ENCODE measurements around the gene DAGLB.
"Not testable (repeated sequence)": the region's sequence is repeated elsewhere in the genome, so short reads cannot be mapped to it uniquely, and the experiment has no call there.

The DAGLB gene

GRCh38 chr7:6460990-6461584 is 13.3 kb upstream of the DAGLB start:
- DNase-seq, result no peak

- DNase-seq, result no peak
Observed at GRCh38 chr7:6460303-6460702, 12.5 kb upstream of the DAGLB start.

- not testable (repeated sequence) for DNase-seq
Observed at GRCh38 chr7:6458676-6459075, 10.9 kb upstream of the DAGLB start.

DNA sequence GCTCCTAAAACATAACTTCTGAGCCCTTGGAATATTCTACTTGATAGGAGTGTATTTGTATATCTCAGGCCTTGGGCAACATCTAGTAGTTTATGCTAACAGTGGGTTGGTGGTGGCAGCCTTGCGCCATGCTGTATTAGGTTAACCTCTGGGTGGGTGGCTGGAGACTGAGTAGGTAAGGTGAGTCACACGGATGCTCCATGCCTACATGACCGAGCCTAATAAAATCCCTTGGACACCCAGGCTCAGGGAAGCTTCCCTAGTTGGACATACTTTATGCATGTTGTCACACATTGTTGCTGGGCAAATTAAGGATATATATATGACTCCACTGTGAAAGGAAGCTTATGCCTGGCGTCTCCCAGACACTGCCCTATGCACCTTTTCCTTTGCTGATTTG is 6.0 kb upstream of the DAGLB start:
- DNase-seq, result no peak

DNA sequence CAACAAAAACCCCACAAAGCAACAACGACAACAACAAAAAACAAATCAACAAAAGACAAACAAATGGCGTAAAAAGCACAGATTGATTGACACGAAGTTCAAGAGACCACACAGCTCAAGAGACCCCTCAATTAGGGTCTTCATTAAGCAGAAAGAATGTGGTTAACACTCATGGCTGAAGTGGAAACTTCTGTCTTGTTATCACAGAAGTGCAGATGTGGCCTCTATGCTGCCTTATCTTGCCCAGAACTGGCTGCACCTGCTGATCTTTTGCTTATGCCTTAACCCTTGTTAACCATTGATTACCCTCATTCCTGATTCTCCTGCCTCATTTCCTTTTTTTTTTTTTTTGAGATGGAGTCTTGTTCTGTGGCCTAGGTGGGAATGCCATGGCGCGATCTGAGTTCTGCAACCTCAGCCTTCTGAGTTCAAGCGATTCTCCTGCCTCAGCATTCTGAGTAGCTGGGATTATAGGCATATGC is 3.5 kb upstream of the DAGLB start:
- DNase-seq, result no peak

GRCh38 chr7:6450591-6450990 is 2.8 kb upstream of the DAGLB start:
- DNase-seq, result not testable (repeated sequence)

DNA sequence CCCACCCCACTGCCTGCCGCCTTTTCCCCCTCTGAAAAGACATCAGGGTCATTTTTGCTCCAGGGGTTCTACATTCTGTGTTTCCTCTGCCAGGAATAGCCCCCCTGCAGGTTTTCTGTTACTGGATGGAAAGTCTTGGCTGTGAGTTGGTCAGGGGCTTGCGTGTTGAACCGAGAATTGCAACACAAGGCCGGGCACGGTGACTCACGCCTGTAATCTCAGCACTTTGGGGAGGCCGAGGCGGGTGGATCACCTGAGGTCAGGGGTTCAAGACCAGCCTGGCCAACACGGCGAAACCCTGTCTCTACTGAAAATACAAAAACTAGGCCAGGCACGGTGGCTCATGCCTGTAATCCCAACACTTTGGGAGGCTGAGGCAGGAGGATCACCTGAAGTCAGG is 2.1 kb upstream of the DAGLB start:
- DNase-seq, result not testable (repeated sequence)

DNA sequence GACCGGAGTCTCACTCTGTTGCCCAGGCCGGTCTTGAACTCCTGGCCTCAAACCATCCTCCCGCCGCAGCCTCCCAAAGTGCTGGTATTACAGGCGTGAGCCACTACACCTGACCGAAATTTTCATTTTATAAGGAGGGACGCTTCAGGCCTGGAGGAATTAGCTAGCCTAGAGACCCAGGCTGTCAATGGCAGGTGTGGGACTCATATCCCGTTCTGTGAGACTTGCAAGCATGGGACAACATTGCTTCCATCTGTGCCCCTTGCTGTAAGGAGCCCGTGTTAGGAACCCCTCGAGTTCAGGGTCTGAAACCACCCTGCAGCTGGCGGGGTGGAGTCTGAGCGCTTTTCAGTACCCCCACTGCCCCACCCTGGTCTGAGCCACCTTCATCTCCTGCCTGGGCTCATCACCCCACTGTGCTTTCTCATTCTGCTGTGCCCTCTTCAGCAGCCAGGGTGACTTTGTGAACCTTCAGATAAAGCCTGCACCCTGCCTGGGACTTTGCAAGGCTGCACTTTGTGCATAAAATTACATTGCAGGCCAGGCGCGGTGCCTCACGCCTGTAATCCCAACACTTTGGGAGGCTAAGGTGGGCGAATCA is 1.3 kb upstream of the DAGLB start:
- no peak for DNase-seq

DNA sequence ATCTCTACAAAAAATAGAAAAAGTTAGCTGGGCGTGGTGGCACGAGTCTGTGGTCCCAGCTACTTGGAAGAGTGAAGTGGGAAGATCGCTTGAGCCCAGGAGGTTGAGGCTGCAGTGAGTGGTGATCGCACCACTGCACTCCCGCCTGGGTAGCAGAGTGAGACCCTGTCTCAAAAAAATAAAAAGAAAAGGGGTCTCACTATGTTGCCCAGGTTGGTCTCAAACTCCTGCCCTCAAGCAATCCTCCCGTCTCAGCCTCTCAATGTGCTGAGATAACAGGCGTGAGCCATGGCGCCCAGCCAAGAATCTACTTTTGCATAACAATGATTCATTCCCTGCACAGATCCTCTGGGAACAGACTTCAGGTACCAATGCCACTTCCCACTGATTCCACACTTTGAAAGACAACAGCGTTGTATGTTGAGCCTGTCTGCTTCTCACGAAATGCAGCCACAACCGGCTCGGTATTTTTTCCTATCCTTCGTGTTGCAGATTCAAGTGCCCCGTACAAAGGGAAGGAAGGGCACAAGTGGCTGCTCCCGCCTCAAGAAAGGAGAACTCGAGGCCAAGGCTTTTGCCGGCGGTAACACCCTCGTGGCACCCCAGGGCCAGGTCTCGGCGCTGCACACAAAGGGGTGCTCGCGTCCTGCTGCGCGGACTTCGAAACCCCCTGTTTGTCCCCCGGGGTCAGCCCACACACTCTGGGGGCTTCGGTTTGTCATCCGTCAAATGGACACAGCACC is 745 bp downstream of the DAGLB start:
- peak; percentile 61 to 62 for DNase-seq

- no peak for DNase-seq
Observed at GRCh38 chr7:6444516-6445269, 3.1 kb downstream of the DAGLB start.

- no peak for DNase-seq
Observed at GRCh38 chr7:6443372-6443941, 4.3 kb downstream of the DAGLB start.

DNA sequence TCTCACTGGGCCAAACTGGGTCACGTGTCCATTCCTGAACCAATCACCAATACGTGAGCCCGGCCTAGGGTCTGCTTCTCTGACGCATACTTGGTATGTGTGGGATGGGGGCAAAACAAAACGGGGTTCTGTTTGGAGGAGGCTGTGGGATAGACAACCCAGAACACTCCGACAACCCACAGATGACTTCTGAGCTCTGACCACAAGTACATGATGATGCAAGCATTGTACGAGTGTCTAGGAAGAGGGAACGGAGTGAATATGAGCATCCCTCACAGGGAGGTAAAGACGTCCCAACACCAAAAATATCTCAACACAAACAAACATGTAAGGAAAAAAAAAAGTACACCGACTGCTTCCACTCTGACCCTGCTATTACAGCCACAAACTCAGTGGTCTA is 5.6 kb downstream of the DAGLB start:
- DNase-seq, result no peak

- no peak for DNase-seq
Observed at GRCh38 chr7:6440381-6440780, 7.4 kb downstream of the DAGLB start.

GRCh38 chr7:6438427-6438826 is 9.3 kb downstream of the DAGLB start:
- DNase-seq, result no peak

DNA sequence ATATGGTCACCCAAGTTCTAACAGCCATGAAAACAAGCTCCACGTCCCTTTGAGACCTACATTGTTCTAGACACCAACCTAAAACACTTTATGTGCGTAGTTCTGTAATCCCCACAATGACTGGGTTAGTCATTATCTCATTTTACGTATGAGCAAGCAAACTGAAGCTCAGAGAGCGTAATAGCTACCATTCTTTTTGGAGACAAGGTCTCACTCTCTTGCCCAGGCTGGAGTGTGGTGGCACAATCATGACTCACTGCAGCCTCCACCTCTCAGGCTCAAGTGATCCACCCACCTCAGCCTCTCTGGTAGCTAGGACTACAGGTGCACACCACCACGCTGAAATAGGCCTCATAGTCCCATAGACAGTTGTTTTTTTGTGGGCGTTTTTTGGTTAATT is 10.5 kb downstream of the DAGLB start:
- no peak for DNase-seq

- DNase-seq, result no peak
Observed at GRCh38 chr7:6436385-6436685, 11.4 kb downstream of the DAGLB start.

DNA sequence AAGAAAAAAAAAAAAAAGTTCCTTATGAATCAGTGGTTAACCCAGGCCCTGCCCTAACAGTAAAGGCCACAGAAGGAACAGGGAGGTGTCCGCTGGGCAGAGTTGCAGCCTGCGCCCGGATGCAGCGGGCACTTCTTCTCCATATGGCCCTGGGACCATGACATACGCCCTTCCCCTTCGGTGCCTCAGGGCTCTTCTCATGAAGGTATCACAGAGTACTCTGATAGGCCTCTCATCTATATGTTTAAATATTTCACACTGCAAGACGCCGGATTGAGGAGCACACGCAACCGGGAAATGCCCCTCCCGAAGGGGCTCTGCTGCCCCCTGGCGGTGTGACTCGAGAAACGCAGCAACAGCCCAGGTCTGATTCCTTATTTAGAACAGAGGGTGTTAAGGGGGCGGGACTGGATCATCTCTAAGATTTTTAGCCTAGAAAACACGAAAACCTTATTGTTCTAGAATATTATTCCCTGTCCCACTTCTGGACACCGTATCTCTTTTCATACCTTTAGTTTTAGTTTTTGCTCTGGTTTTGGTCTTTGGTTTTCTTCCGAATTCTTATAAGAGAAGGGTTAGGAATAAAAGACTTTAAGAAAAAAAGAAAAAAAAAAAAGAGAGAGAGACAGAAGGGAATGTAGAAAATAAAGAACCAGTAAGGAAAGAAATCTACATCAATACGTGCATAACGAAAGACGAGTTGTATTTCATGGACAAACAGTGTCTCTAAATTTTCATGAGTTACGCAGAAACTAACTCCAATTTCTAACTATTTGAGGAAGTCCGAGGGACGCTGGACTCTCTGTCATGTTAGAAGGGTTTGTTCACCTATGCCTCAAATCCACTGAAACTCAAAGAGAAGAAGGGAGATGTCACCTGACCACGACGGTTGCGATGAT is 12.0 kb downstream of the DAGLB start:
- peak; percentile 15 to 43 for DNase-seq

DNA sequence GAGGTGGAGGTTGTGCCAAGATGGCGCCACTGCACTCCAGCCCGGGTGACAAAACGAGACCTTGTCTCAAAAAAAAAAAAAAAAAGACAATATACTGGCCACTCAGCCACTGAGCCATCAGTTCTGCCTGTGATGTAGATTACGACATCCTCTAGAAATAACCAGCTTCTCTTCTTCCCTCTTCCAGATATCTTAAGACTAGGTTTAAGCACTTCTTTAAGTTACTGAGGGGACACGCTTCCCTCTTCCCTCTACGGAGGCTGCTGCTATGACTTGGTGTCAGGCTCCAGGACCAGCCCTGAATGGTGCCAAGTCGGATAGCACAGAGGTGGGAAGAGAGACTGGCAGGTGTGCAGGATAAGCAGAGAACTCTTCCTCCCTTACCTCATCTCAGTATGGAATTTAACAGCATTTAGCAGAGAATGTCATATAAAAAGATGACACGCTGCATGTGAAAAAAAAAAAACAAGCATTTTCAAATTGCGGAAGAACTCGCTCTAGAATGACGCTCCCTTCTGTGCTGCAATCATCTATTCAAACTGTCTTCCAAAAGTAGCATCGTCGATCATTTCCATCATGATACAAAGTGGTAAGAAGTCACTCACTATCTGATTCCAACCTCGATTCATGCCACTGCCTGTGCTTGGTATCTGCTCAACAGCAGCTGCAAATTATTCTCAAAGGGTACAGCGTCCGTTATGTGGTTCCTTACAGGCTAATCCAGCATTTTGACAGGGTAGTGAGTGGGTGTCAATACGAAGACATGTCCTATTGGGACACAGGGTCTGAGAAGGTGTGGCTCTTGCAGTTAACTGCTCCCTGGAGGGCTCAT is 13.8 kb downstream of the DAGLB start:
- DNase-seq, result no peak

DNA sequence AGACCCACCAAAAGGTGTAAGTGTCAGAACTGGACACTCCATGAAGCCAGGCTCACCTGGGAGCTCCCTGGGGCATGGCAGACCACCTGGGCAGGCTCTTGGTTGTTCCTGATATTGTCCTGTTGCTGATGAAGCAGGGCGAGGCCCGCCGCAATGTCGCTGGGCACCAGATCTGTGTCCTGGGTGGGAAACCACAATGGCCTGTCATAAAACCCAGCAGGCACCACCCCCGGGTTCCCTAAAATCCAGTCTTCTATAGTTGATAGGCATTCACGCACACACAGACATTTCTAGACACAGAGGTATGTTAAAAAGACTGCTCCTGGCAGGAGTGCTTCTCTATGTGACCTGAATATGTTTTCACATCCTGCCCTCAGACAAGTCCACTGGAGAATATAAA is 15.0 kb downstream of the DAGLB start:
- no peak for DNase-seq

DNA sequence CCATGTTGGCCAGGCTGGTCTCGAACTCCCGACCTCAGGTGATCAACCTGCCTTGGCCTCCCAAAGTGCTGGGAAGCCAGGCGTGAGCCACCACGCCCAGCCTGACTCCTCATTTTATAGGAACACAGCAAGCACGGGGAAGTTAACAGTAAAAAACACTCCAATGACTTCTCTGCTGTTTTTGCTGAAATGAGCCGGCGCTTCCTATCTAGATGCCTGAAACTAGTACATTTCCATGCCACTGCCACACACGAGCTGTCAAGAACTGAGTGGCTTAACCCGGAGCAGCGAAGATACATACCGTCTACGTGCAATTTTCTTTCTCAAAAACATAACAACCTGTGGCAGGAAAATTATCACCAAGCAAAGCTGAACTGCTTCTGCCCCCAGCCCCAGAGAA is 16.8 kb downstream of the DAGLB start:
- no peak for DNase-seq

DNA sequence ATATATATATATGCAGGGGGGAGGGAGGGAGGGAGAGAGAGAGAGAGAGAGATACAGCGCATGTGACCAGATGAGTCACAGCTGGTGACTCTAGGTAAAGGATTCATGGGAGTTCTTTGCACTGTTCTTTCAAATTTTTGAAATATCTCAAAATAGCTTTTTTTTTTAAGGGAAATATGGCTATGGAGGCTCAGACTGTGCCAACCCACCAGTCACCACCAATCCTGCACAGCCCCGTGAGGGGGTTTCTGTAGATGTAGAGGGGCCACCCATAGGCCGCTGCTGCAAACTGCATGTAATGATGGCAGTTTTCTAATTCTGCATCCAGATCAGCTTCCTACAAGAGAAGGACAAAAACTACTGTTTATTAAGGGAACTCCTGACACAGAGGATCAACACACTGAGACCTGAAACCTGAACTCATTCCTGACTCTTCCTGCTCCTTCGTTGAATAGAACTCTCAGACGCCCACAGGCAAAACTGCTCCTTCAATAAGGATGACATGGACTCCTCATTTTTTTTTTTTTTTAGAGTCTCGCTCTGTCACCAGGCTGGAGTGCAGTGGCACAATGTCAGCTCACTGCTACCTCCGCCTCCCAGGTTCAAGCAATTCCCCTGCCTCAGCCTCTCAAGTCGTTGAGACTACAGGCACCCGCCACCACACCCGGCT is 17.3 kb downstream of the DAGLB start:
- no peak for DNase-seq
